ENCODE measurements around the gene NRXN3. TPM values are rescaled to one million over a fixed set of nuclear protein-coding genes. Genes with fewer than 3 reads are reported as not detected.

NRXN3 gene
- total and polyA plus RNA-seq, 11 donors = 0.19 to 2.2 (median 1.1) TPM

DNA sequence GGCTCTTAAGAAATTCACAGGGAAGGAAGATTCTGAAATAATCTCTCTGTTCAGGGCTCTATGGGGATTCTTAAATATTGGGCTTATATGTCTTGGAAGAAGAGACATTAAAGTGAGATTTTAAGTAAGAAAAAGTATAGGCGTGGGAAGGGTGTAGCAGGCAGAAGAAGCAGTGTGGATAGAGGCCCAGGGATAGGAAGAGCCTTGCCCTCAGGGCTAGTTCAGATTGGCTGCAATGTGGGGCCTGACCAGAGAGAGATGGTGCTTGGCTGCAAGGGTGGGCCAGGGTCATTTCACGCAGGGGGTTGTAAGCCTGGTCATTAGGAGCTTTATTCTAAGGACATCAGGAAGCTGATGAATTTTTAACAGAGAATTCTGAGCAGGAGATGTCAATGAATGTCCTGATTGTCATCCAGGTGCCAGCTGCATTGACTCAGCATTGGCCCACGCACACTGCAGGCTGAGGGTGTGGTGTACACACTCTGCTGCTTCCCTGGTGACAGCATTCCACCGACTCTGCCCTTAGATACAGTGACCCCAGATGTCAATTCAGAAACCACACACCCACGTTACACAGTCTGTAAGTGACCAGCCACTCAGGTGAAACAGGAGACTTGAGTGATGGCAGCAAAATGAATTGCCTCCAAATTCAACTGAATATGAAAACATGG lies 582.5 kb downstream of the NRXN3 start:
- no peak for TF ChIP-seq POLR2A (IDR thresholded peaks at IDR 0.05)
- TF ChIP-seq, protein P1, sequence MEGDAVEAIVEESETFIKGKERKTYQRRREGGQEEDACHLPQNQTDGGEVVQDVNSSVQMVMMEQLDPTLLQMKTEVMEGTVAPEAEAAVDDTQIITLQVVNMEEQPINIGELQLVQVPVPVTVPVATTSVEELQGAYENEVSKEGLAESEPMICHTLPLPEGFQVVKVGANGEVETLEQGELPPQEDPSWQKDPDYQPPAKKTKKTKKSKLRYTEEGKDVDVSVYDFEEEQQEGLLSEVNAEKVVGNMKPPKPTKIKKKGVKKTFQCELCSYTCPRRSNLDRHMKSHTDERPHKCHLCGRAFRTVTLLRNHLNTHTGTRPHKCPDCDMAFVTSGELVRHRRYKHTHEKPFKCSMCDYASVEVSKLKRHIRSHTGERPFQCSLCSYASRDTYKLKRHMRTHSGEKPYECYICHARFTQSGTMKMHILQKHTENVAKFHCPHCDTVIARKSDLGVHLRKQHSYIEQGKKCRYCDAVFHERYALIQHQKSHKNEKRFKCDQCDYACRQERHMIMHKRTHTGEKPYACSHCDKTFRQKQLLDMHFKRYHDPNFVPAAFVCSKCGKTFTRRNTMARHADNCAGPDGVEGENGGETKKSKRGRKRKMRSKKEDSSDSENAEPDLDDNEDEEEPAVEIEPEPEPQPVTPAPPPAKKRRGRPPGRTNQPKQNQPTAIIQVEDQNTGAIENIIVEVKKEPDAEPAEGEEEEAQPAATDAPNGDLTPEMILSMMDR (IDR thresholded peaks at IDR 0.05) = no peak
- WGBS, 4 donors = 43 to 55% (median 46%) methylated on average over 5 of the region's 5 CpGs
- Histone ChIP-seq H3K36me3 (no peaks in the 10 kb centered on the region), H3K4me3 (no peak overlapping the region), H3K4me1 (no peaks in the 10 kb centered on the region), H3K27me3 (no peaks in the 10 kb centered on the region), H3K9me3 (no peaks in the 10 kb centered on the region), H3K27ac (no peak overlapping the region)
- no peak for DNase-seq
- ATAC-seq = peak in 1 of 4 donors; percentile 39
- intact Hi-C loops (cut with DNase I) = no loop called here

DNA sequence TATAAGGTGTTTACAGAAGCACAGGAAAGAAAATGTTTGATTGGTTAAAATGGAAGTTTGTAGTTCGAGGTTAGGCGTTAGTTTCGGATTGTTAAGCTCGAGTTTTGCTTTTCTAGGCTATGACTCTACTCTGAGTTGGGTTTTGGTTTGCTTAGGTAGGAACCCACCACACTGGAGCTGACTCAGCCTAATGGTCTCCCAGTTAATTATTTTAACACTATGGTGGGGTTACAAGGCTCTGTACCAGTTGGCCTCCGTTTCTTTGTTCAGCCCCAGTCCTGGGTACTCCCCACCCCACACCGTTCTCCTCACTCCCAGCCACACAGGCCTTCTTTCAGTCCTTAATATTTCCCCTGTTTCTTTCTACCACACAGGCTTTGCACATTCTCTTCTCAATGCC lies 583.9 kb downstream of the NRXN3 start:
- intact Hi-C loops (cut with DNase I) = no loop called here
- DNase-seq (no peak), ATAC-seq (no peak)
- H3K4me1 ChIP-seq = no peaks in the 10 kb centered on the region
- no peak overlapping the region for H3K27ac ChIP-seq
- no peak overlapping the region for H3K4me3 ChIP-seq
- no peaks in the 10 kb centered on the region for H3K27me3 ChIP-seq
- TF ChIP-seq, protein P1 (IDR thresholded peaks at IDR 0.05) = no peak
- no peak for TF ChIP-seq POLR2A (IDR thresholded peaks at IDR 0.05)
- no peaks in the 10 kb centered on the region for H3K9me3 ChIP-seq
- WGBS, 4 donors = 84 to 89% (median 87%) methylated on average over 6 of the region's 6 CpGs
- H3K36me3 ChIP-seq = no peaks in the 10 kb centered on the region

DNA sequence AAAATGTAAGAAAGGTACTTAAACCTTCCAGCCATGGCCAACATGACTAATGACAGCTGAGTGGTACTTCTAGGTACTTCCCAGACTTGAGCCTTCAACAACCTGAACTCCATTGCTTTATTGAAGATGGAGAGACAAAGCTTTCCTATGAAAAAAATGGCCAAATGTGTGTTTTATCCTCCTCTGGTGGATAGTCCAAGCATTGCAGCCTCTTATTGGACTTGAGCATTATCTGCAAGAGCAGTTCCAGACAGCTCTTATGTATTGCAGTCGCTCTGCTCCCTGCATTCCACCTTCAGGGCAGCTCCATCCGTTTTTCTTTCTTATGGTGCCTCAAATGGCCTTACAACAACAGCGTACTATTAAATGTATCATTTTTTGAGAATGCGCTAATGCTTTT lies 588.2 kb downstream of the NRXN3 start:
- Histone ChIP-seq H3K9me3 (no peaks in the 10 kb centered on the region), H3K4me3 (no peak overlapping the region), H3K4me1 (no peaks in the 10 kb centered on the region), H3K36me3 (no peaks in the 10 kb centered on the region), H3K27ac (no peak overlapping the region), H3K27me3 (no peaks in the 10 kb centered on the region)
- WGBS, 4 donors = 52 to 56% (median 54%) methylated on average over 4 of the region's 4 CpGs
- ATAC-seq (no peak), DNase-seq (no peak)
- intact Hi-C loops (cut with DNase I) = no loop called here
- no peak for TF ChIP-seq POLR2A (IDR thresholded peaks at IDR 0.05)
- TF ChIP-seq, protein P1 (IDR thresholded peaks at IDR 0.05) = peak in 6 of 12 donors; percentile 12 to 39 (median 30)

DNA sequence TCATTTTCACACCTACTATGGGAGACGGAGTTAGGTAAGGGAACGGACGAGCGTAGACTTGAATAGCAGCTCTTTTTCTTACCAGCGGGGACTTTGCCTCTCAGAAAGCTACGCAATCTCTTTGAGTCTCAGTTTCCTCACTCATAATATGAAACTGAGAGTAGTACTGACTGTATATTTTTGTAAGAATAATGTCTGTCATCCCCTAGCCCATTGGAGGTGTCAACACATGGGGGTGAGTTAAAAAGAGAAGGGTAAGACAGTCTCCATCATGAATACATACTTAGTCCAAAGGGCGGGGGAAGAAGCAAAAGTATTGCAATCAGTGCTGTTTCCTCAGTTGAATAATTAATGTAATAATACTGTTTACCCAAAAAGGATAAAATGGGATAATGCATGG lies 592.2 kb downstream of the NRXN3 start:
- ATAC-seq (no peak), DNase-seq (no peak)
- 86 to 88% (median 87%) methylated on average over 7 of the region's 7 CpGs for WGBS, 4 donors
- intact Hi-C loops (cut with DNase I) = no loop called here
- Histone ChIP-seq H3K4me1 (no peaks in the 10 kb centered on the region), H3K9me3 (no peaks in the 10 kb centered on the region), H3K4me3 (no peak overlapping the region), H3K36me3 (no peaks in the 10 kb centered on the region), H3K27ac (no peak overlapping the region), H3K27me3 (peaks cover 0 to 5% (median 0%) of the 10 kb centered on the region in 9 donors)
- TF ChIP-seq, protein P1 (IDR thresholded peaks at IDR 0.05) = no peak
- TF ChIP-seq POLR2A (IDR thresholded peaks at IDR 0.05) = no peak

Measured in heart left ventricle (tissue), 16 donors.